Cardiac fibroblast (primary cell): Measurements from ENCODE around the gene MIEN1.

Experiments used
- DNase-seq, 2 donors: peaks; one replicate each; pipeline versions ENCODE4 v3.0.0 to v3.0.0-alpha.2; 2010; ENCODE audit warnings: low read depth in 2 of 2
- H3K4me3 ChIP-seq, 2 donors: replicated peaks in 1 of 2; 1 replicate in 1 of 2; 2 replicates in 1 of 2; pipeline ENCODE4 v1.5.1; 2011; ENCODE audit warnings: low read depth in 2 of 2, low read length in 2 of 2, mild to moderate bottlenecking in 2 of 2, moderate library complexity in 1 of 2
- CTCF ChIP-seq: IDR thresholded peaks from one replicate; pipeline ENCODE4 v1.5.1; 2011; ENCODE audit warnings: low read depth, mild to moderate bottlenecking, low read length, inconsistent platforms

Gene MIEN1

GRCh38 chr17:39697961-39698360 is 32.4 kb downstream of the MIEN1 start:
- TF ChIP-seq CTCF = no peak

GRCh38 chr17:39696731-39697130 is 33.6 kb downstream of the MIEN1 start:
- DNase-seq = no peak
- TF ChIP-seq CTCF = no peak
- no peak overlapping the region for H3K4me3 ChIP-seq

More at GRCh38 chr17:39697961-39698360, 32.4 kb downstream of the MIEN1 start:
- H3K4me3 ChIP-seq = no peak overlapping the region
- no peak for DNase-seq

- no peak for TF ChIP-seq CTCF
- H3K4me3 ChIP-seq = no peak overlapping the region
- no peak for DNase-seq
Measured at GRCh38 chr17:39695089-39695474, 35.2 kb downstream of the MIEN1 start.

- H3K4me3 ChIP-seq = no peak overlapping the region
- TF ChIP-seq CTCF = no peak
- DNase-seq = no peak
Measured at GRCh38 chr17:39694593-39694992, 35.7 kb downstream of the MIEN1 start.

GRCh38 chr17:39688945-39689344 is 41.4 kb downstream of the MIEN1 start:
- no peak for TF ChIP-seq CTCF
- DNase-seq = no peak
- peak overlapping the region in 1 of 2 donors; percentile 70 for H3K4me3 ChIP-seq

- TF ChIP-seq CTCF = no peak
- peak in 1 of 2 donors; percentile 20 for DNase-seq
- H3K4me3 ChIP-seq = peak overlapping the region; percentile 61 to 70
Measured at GRCh38 chr17:39688475-39688835, 41.9 kb downstream of the MIEN1 start.
